GM18505 (cell line): ENCODE data around the gene R3HDM2.
"Not testable (repeated sequence)": the region's sequence is repeated elsewhere in the genome, so short reads cannot be mapped to it uniquely, and the experiment has no call there.

ENCODE experiments used
- ATAC-seq: cut with Tn5 transposase; IDR thresholded peaks from one replicate; pipeline ENCODE4 v1.9.1; 2021; ENCODE audit not compliant: unreplicated experiment
- POLR2A ChIP-seq: IDR thresholded peaks from 4 replicates; pipeline ENCODE4 v1.6.1; 2011; ENCODE audit warnings: borderline replicate concordance; ENCODE audit not compliant: insufficient read depth, insufficient read length; ENCODE audit errors: extremely low read depth

R3HDM2 gene

DNA sequence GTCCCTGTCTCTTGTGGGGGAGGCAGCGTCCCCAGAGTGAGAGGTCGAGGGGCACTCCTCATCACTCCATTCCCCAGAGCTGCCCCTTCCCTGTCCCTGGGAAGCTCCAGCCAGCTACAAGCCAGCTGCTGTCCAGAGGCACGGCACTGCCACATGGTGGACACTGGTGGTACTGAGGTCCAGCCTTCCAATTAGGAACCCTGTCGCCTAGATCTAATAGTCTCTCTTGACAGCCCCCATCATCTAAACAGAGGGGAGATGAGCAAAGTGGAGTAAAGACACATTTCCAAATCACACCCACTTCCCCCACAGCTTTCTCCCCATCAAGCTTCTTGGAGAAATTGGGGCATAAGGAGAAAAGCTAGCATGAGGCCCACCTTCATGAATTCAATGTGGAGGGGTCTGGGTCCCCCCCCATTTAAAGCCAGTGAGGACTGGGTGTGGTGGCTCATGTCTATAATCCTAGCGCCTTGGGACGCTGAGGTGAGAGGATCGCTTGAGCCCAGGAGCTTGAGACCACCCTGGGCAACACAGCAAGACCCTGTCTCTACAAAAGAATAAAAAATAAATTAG, 22.2 kb upstream of the R3HDM2 start:
- no peak for TF ChIP-seq POLR2A
- ATAC-seq: no peak

DNA sequence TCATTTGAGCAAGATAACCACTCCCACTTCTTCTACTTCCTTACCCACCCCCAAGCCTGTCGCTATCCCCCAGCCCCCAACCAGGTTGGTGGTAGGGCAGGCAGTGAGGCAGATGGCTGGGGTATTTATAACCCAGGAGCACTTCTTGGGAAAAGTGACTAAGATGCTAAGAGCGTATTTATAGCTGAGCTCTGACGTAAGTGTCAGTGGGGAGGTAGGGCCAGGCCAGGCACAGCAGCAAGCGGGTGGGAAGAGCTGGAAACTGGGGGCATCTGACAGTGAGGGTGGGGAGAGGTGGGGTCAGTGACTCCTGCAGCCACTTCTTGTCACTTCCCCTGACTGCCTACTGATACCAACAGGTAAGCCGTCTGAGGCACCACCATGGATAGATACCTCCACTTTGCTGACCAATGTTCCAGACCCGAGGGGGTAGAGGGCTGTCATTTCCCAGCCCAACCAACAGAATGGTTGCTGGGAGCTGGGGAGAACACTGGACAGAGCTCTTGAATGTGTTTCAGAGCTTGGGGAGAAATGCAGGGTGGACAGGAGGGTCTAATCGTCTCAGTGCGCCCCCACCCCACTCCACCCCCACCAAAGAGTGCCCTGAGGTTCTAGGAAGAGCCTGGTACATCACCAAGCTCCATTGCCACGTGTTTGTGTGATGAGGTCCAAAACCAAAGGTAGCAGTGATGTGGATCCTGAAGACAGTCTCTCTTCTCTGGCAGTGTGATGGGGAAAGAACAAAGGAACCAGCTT, 21.5 kb upstream of the R3HDM2 start:
- no peak for TF ChIP-seq POLR2A
- no peak for ATAC-seq

- no peak for ATAC-seq
- TF ChIP-seq POLR2A: no peak
These were observed 20.5 kb upstream of the R3HDM2 start for GRCh38 chr12:57451233-57451778.

- ATAC-seq: no peak
- TF ChIP-seq POLR2A: no peak
These were observed 19.2 kb upstream of the R3HDM2 start for GRCh38 chr12:57450057-57450456.

DNA sequence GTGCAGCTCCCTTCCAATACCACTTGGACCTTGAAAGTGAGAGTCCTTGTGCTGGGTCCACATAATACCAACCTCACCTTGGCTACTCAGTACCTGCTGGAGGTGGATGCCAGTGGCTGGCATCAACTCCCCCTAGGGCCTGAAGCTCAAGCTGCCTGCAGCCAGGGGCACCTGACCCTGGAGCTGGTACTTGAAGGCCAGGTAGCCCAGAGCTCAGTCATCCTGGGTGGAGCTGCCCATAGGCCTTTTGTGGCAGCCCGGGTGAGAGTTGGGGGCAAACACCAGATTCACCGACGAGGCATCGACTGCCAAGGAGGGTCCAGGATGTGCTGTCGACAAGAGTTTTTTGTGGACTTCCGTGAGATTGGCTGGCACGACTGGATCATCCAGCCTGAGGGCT, 18.5 kb upstream of the R3HDM2 start:
- TF ChIP-seq POLR2A: no peak
- ATAC-seq: no peak

GRCh38 chr12:57448669-57449068, 17.8 kb upstream of the R3HDM2 start:
- ATAC-seq: no peak
- TF ChIP-seq POLR2A: no peak

DNA sequence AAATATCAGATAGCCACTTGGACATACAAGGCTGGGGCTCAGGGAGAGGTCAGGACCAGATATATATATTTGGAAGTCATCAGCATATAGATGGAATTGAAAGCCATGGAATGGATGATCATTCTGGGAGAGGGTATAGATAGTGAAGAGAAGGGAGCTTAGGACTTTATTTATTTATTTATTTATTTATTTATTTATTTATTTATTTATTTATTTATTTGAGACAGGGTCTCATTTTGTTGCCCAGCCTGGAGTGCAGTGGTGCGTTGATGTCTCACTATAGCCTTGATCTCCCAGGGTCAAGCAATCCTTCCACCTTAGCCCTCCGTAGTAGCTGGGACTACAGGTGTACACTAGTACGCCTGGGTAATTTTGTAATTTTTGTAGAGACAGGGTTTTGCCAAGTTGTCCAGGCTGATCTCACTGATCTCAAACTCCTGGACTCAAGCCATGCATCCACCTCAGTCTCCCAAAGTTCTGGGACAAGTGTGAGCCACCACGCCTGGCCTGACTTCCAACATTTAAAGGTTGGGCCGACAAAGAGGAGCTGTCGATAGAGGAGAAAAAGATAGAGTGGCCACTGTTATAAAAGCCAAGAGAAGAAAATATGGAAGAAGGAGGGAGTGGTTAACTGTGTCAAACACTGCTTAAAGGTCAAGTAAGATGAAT, 15.6 kb upstream of the R3HDM2 start:
- TF ChIP-seq POLR2A: no peak
- no peak for ATAC-seq

DNA sequence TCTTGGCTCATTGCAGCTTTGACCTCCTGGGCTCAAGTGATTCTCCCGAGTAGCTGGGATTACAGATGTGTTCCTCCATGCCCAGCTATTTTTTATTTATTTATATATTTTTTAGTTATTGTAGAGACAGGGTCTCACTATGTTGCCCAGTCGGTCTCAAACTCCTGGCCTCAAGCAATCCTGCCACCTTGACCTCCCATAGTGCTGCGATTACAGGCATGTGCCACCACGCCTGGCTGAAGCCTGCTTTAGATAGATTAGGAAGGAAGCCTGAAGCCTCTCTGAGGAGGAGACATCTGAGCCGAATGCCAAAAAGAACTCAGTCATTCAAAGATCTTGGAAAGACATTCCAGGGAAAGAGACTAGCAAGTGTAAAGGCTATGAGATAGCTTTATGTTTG, 13.9 kb upstream of the R3HDM2 start:
- no peak for TF ChIP-seq POLR2A

GRCh38 chr12:57444337-57444736, 13.5 kb upstream of the R3HDM2 start:
- not testable (repeated sequence) for ATAC-seq

More for the DNA sequence above, 13.9 kb upstream of the R3HDM2 start:
- ATAC-seq: no peak

DNA sequence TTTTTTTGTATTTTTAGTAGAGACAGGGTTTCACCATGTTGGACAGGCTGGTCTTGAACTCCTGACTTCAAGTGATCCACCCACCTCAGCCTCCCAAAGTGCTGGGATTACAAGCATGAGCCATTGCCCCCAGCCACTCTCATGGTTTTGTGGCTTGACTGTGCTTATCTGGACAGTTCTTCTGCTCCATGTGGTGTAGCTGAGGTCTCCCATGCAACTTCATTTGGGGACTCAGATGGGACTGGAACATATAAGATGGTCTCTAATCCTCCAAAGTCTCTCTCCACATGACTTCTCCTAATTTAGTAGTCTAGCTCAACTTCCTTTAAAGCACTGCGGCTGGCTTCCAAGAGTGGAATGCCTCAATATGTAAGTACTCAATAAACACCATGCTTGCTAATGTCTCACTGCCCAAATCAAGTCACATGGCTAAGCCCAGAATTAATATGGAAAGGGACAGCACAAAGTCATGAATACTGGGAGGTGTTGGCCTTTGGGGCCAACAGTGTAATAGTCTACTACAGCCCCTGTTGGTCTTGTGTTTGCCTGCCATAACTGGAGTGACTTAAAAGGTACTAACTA, 11.1 kb upstream of the R3HDM2 start:
- TF ChIP-seq POLR2A: no peak
- ATAC-seq: no peak

DNA sequence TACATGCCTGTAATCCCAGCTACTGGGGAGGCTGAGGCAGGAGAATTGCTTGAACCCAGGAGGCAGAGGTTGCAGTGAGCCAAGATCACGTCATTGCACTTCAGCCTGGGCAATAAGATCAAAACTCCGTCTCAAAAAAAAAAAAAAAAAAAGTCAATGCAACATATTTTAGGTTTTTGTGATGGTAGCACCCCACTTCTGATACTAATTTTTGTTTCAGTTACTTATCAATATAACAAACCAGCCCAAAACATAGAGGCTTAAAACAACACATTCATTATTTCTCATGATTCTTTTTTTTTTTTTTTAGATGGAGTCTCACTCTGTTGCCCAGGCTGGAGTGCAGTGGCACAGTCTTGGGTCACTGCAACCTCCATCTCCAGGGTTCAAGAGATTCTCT, 10.6 kb upstream of the R3HDM2 start:
- not testable (repeated sequence) for ATAC-seq

DNA sequence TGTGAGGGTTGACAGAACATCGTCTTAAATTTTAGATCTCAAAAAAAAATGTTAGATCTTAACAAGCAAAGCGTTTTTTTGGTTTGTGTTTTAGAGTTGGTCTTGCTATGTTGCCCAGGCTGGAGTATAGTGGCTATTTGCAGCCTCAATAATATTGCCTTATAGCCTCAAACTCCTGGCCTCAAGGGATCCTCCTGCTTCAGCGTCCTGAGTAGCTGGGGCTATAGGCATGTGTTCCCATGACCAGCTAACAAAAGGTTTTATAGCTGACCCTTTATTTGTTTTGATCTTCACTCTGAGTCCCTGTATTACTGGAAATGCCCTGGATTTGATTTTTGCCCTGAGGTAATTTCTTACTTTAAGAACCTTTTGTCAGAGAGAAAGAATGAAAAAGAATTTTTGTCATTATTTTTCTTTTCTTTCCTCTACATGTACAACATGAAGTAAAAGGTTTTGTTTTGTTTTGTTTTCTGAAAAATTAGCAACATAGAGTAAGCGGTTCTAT, 9.0 kb upstream of the R3HDM2 start:
- ATAC-seq: no peak
- no peak for TF ChIP-seq POLR2A

GRCh38 chr12:57438400-57438799, 7.6 kb upstream of the R3HDM2 start:
- TF ChIP-seq POLR2A: no peak
- ATAC-seq: no peak

GRCh38 chr12:57435293-57435692, 4.5 kb upstream of the R3HDM2 start:
- no peak for ATAC-seq
- no peak for TF ChIP-seq POLR2A

DNA sequence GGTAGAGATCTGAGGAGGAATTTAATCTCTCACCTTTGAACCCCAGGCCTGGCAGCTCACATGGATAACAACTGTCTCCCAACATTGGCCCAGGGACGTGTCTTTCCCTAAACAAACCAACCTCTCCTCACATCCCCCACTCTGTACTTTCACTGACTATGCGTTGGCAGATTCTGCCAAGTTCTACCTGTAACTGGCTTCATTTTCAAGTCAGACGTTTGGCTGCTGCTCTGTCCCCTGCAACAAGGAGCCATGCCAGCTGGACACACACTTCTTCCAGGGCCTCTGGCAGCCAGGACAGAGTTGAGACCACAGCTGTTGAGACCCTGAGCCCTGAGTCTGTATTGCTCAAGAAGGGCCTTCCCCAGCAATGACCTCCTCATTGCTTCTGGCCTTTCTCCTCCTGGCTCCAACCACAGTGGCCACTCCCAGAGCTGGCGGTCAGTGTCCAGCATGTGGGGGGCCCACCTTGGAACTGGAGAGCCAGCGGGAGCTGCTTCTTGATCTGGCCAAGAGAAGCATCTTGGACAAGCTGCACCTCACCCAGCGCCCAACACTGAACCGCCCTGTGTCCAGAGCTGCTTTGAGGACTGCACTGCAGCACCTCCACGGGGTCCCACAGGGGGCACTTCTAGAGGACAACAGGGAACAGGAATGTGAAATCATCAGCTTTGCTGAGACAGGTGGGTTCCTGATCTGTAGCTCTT, 3.8 kb upstream of the R3HDM2 start, which contains the start of gene INHBC:
Gene INHBC (plus strand): TSS at position 268 of the 707 bp plus-strand sequence. CDS start 103 bp downstream, at position 371.
- ATAC-seq: no peak
- TF ChIP-seq POLR2A: no peak
